Posterior vena cava (tissue), 2 donors: Measurements from ENCODE around the gene PXDN. TPM values are rescaled to one million over a fixed set of nuclear protein-coding genes. Genes with fewer than 3 reads are reported as not detected.

Source experiments
- DNase-seq: peaks from one replicate; pipeline ENCODE4 v3.0.0-alpha.2; 2020; ENCODE audit warnings: low spot score
- intact Hi-C, 2 donors: fragments of 100-400 bp; cut with DNase I; formaldehyde crosslinking; loops; one replicate each; pipeline versions ENCODE4 v1.14.1 to v1.14.2; 2022 to 2023
- total RNA-seq, 2 donors: library from RNA; stranded (reverse); fragmentation: NEBNext Ultra II Directional; extraction: Animal tissue kit (Norgen Biotek cat#: 25700); gene quantifications; one replicate each; pipeline ENCODE4 v1.2.1, GENCODE V29; 2021
- donor health status: DM: yes; HTN: yes; CAD: no.
- donor health status: DM: yes; HTN: yes; CAD: no.

PXDN gene
- total RNA-seq, 2 donors from 2014 or later = 75.3 to 85.8 TPM

DNA sequence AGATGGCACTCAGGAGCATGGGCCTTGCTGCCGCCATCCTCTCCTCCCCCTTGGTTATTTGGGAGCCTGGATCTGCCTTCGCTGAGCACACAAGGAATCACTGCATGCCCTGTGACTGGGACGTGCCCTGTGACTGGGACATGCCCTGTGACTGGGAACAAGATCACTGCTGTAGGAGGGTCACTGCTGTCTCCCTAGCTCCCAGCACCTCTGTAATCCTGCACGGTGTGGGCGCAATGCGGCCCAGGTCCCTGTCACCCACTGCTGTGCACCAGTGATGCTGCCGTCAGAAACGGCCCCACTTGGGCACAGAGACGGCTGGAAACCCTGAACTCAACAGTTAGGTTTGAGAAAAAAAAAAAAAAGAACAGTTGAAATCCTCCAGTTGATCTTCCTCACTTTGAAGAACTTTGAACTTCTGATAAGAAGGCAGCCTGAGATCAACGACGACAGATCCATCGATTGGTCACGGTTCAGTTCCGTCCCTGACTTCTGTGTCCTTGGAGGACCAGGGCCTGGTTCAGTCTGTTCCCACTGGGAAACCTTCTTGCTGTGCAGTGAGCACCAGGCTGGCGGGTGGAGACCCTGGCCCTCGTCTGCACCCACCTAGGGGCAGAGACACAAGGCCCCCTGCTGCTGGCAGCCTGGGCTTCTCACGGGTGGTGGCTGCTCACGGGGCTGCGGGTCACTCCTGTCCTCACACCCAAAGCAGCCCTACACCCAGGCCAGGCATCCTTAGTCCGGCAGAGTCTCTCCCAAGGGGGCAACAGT is 125.9 kb downstream of the PXDN start:
- DNase-seq = peak; percentile 70

DNA sequence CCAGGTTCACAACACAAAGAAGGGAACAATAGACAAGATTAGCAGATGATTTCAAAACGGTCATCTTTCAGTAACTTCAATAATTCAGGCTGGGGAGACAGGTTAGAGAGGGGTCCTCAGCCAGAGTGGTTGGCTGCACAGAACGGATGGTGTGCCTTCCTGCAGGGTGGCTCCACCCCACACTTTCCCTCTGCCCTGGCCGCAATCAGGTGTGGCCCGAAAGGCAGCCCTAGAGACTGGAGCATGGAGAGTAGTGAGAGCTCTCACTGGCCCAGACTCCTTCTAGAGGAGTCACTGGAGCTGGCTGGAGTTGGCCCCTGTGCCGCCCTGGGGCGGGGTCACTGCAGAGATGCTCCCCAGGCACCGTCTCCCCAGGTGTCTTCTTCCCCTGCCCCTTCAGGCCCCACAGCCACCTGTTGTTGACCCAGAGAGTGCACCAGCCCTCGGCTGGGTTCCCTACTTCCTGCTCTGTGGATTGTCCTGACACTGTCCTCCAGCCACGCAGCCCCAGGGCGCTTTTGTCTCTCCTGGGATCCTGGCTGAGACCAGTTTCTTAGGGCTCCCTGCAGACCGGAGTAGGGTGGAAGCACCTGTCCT is 126.8 kb downstream of the PXDN start:
- intact Hi-C loops = no loop called here
- peak; percentile 59 for DNase-seq

More for the DNA sequence above, 125.9 kb downstream of the PXDN start:
- intact Hi-C loops = no loop called here

DNA sequence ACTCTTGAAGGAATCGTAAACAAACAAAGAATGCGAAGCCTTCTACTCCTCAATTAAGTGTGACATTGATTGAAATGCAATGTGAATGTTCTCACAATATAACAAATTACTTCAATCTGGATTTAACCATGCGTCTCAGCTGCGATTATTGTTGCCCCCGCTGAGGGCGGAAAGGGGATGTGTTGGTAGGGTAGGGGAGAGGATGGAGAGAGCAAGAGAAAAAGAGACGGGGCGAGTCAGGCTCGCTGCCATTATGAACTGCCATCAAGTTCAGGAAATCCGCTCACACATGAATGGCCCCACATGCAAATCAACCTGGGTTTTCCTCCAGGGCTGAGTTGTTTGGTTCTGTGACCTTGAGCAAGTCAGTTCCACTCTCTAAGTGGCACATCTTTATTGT is 129.8 kb downstream of the PXDN start:
- no peak for DNase-seq
- intact Hi-C loops = no loop called here

DNA sequence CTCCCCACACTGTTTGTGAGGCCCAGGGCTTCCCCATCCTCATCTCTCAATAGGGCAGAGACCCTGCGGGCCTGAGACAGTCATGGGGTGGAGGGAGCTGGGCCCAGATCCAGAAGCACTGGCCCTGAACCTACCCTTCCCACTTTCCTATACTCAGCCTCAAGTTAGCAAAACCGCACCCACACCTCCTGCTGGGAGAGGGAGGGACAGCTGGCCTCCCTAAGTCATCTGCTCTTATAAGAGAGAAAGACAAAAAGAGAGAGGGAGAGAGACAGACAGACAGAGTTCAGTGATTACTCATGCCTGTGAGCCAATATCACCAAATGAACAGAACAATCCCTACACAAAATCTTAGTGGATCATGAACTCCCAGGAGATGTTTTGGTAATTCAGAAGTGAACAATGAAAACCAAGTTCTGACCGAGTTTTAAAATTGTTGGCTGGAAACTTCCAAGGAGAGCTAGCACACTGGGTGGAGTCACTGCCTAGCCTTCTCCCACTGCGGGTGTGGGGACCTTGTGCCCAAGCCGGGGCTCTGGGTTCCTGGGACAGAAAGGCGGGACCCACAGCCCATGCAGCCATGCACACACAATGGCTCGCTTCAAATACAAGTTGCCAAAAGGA is 130.5 kb downstream of the PXDN start:
- intact Hi-C loops = no loop called here
- DNase-seq = peak; percentile 82

DNA sequence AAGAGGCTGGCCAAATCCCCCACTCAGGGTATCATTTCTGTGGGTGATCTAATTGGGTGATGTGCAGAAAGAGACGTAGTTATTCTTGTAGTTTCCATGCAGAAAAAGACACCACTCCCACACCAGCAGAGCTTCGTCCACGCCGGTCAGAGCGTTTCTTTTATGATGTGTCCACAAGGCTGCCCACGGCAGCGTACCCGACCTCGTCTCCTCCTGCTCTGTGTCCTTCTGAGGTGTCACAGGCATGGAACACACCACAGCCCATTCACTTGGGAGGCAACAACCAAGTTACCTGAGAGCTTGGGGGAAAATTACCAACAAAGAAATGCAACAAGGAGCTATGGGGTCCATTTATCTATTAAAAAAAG is 131.3 kb downstream of the PXDN start:
- peak; percentile 74 for DNase-seq
- intact Hi-C loops = no loop called here

DNA sequence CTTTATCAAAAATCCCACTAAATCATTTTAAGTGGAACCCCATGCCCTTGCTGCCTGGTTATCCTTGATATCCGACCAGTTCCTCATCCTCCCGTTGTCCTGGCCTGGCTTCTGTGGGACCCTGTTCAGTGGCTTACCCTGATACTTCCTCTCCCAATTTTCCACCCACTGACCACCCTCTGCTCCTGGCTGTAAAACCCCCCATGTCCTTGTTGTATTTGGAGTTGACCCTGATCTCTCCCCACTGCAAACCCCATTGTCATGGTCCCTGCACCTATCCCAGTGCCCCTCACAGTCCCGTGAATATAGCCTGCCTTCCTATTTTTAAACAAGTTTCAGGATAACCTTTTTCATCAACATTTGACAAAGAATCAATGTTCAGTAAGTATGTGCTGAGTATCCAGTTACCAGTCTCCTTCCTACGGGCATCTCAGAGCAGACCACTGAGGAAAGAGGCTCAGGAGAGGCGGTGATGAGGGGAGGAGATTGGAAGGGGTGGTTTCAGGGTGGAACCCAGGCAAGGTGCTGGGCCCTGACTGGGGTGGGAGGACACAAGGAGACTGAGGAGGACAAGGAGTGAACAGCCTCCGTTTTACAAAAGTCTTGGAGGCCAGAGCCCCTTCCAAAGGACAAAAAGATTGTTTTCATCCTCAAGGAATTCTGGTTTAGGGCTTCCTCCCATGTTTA is 131.8 kb downstream of the PXDN start:
- intact Hi-C loops = no loop called here

DNA sequence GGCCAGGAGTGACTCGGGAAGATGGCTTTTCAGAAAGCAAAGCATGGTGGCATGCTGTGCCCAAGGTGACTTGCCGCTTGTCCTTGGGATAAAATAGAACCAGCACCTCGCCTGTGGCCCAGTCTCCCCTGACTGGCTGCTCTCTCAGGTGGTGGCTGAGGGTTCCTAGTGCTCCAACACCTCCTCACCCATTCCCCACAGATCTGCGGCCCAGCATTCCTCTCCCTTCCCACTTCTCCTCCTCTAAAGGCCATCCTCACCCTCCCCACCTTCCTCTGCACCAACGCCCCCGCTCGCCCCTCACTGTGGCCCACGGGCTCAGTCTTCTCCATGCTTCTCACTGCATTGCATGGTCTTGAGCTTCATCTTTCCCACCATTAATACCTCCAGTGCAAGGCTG is 132.4 kb downstream of the PXDN start:
- DNase-seq = peak; percentile 62
- intact Hi-C loops = no loop called here

More for the DNA sequence above, 131.8 kb downstream of the PXDN start:
- DNase-seq = peak; percentile 53

DNA sequence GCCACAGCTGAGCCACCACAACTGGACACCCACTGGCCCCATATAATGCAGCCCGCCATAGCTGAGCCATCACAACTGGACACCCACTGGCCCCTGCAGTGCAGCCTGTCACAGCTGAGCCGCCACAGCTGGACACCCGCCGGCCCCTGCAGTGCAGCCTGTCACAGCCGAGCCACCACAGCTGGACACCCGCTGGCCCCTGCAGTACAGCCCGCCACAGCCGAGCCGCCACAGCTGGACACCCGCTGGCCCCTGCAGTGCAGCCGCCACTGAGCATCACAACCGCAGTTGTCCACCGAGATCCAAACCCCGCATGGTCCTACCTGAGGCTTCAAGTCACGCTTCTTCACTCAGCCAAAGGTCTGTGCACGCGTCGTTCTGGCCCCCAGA is 134.2 kb downstream of the PXDN start:
- intact Hi-C loops = no loop called here
- peak; percentile 80 for DNase-seq

DNA sequence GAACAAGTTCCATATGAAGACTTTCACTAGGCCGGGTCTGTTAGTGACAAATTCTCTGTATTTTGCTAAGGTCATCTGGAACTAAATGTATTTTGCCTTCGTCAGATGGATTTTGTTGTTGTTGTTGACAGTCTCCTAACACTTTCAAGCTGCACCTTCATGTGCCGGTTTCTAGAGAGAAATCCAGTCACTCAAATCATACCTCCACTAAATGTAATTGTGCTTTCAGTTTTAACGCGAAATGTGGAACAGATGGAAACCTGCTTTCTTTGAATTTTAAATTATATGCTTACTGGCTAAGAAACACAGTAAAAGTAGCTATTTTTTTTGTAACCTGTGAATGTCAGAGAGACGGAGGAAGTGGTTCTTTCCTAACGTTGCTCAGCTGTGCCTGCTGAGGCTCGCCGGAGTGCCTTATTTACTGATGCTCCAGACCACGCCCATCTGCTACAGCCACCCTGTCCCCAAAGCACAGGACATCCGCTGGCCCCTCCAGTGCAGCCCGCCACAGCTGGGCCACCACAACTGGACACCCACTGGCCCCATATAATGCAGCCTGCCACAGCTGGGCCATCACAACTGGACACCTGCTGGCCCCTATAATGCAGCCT is 134.7 kb downstream of the PXDN start:
- DNase-seq = peak; percentile 71
- intact Hi-C loops = no loop called here

DNA sequence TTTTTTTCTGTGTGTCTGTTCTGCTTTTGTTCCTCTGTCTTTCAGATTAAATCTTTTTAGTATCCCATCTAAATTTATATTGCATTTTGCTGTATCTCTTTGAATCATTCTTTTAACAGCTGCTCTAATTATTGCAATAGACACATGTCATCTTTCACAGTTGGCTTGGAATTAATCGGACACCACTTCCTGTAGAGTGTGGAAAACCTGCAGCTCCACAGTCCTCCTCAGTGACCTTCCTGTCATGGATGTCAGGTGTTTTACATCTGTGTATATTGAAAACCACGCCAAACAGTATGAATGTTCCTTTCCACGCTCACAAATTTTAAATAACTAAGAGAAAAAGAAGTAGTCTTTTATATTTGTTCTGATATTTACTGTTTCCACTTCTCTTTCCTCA is 135.3 kb downstream of the PXDN start:
- DNase-seq = no peak
- intact Hi-C loops = no loop called here

DNA sequence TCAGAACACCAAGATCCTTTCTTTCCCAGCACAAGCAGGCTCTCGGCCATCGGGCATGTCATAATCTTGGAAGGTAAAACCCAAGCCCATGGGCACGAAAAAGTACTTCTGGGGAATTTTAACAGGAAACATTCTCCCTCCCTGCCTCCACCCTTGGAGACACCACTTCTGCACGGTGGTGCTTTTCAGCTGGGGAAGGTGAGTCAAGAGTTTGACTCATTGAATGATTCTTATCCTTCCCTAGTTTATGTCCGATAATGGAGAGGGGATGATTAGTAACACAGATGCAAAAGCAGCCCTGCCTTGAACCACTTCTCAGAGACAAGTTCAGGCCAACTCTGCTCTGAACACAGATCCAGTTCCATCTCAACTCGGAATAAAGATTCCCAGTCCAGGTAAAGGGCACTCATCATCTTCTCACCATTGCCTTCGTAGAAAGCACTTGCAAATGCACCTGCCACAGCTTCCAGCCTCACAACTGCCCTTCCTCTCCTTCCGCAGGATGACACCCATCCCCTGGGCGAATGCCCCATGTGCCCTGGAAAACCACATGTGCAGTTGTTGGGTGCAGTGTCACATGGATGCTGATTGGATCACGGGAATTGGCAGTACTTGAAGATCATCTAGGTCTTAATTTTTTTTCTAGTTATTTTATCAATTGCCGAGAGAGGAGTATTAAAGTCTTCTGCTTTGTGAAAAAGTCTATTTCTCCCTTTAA is 136.2 kb downstream of the PXDN start:
- intact Hi-C loops = no loop called here
- peak; percentile 36 for DNase-seq

DNA sequence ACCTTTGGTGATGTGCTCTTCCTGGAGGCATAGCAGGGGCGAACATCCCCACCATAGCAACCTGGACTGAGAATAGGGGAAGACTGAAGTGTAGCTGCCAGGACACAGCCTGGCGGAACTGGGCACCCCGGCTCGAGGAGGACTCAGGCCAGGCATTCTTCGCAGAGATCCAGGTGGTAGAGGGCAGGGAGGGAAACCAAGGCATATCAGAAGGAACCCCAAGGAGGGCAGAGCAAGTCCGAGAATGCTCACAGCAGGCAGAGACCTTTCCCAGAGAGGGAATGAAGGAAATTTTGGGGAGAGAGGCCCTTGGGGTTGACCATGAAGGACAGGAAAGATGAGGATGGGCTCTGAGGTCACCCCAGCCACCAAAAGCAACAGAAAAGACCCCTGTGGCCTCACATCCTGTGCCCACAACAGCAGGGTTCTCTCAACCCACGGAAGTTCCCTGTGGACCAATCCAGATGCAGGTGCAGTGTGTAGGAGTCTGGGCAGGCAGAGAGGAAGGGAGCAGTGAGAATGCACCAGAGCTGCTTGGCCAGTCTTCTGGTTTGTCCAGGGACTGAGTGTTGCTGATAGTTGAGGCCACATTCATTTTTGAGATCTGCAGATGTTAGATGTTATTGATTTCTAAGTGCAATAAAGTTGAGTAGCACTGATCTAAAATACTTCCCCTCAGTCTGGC is 136.9 kb downstream of the PXDN start:
- intact Hi-C loops = no loop called here
- DNase-seq = peak; percentile 66

DNA sequence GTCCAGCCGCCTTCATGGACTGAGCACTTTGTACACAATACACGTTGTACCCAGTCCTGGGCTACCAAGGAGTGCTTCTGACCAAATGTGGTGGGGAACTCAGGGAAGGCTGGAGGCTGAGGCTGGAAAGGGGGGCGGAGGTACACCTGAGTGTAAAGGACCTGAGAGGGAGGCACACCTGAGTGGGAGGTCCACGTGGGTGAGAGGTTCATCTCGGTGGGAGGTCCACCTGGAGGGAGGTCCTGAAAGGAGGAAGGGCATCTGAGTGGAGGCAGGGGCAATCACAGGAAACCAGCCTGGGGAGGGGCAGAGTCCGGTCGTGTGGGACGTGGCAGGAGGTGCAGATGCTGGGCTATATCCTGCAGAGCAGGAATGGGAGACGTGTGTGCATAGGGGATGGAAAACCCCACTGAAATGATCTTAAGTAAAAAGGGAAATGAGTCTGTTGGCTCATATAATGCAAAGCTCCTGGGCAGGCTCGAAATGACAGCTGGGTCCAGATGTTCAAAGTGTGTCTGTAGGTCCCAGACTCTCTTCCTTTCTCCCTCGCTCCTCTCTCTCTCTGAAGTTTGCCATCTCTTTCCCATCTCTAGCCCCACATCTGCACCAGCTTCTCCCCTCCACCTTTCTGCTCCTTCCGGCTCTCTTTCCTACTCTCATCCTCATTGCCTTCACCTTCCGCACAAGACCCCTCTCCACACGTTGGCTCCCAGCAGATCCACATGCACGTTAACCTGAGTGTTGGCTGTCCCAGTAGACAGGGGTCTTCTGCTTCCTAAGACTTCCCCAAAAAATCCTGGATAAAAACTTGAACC is 137.7 kb downstream of the PXDN start:
- intact Hi-C loops = no loop called here
- DNase-seq = peak; percentile 75

DNA sequence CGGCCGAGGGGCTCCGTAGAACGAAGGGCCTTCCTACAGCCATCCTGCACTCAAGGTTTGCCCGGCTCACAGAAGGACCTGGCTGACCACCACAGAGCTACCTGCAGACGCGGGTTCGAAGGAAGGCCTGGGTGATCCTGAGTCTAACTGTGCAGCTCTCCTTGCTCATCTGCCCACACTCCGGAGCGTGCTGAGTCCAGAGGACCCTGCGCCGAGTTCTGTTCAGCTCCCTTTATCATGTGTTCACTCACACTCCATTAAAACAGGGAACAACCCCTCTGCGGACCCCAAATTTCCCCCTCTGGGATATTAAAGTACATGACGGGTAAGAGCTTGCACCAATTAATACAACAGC is 138.3 kb downstream of the PXDN start:
- intact Hi-C loops = no loop called here
- no peak for DNase-seq

DNA sequence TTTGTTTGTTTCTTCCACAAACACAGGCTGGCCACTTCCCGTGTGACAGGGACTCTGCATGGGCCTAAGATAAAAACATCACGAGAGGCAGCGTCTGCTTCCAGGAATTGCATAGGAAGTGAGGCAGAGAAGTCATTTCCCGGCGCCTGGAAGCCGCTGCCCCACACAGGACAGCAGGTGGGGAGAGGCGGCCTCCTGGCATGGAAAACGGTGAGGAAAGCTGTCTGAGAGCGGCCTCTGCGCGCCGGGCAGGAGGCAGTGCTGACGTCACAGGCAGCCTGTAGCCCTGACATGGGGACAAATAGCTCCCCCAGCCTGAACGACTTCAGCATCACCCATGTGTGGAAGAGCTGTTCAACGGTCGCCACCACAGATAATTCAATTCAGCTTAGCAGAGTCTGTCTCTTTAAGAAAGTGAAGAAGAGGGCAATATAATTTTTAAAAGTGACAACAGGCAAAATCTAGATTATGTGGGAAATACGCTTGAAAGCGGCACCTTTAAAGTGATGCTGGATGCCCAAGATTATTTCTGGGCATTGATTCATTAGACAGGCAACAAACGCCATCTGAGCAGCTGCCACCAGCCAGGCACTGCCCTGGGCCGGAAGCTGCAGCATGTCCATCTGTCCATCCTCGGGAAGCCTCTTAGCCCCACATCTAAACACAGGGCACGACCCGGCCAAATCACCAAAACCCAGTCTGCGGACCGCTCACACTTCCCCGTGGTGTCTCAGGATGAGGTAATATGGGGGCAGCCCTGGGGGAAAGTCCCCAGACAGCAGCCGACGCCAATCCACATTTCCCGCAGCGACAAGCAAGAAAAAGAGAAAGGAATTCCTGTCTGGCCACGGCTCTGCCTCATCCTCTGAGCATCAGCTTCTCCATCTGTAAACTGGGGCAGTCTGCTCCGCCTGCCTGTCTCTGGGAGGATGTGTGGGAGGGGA is 138.9 kb downstream of the PXDN start:
- intact Hi-C loops = no loop called here
- DNase-seq = peak; percentile 81

DNA sequence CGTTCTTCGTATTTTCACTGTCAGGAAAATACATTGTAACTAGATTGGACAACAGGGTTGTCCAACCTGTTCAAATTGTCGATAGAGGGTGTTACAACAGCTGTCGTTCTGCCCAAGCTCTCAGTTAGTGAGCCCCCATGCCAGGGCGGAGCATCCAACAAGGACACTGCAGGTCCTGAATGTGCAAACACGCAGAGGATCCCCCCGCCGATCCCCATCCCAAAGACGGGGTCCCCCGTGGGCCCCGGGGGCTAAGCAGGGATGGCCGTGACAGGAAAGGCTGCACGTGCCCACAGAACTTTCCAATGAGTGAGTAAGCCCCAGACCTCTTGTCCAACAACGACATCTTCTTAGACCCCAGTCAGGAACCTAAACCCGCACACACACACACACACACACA is 140.8 kb downstream of the PXDN start:
- intact Hi-C loops = no loop called here
- peak; percentile 43 for DNase-seq

DNA sequence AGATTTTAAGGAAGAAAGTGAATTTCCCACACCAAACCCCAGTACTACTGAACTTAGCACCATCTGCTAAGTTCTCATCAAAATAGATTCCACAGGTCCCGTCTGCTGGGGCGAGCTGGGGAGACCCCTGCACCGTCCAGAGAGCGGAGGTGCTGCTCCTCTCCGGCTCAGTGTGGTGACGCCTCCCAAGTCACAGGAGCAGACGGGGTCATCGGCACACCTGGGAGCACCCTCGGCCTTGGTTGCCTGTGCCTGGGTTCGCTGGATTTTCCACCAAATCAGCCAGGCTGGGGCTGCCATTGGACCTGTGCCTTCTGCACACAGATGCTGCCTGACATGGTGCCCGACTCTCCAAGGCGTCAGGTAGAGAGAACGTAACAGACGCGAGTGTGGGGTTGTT is 141.3 kb downstream of the PXDN start:
- intact Hi-C loops = no loop called here
- peak; percentile 58 for DNase-seq
